ENCODE measurements around the gene SULT1C2. TPM values are rescaled to one million over a fixed set of nuclear protein-coding genes. Genes with fewer than 3 reads are reported as not detected.

Gene SULT1C2
- total RNA-seq, 1 donor from 2014 or later: 1.9 TPM

Other genes starting within 250 kb of the SULT1C2 start
- not detected for gene SULT1C3, start 48.9 kb upstream of the SULT1C2 start, total RNA-seq
- 2.7 TPM for gene SULT1C4, start 89.1 kb downstream of the SULT1C2 start, total RNA-seq
- 24.9 TPM for gene GCC2, start 160.3 kb downstream of the SULT1C2 start, total RNA-seq
- gene LIMS1, start 245.6 kb downstream of the SULT1C2 start, total RNA-seq: 77.0 TPM